ENCODE measurements around the gene SYNE3. TPM values are rescaled to one million over a fixed set of nuclear protein-coding genes. Genes with fewer than 3 reads are reported as not detected.
A peak's percentile ranks its signal among the peaks of the same experiment; 100 is the strongest.

Gene SYNE3
- total and polyA plus RNA-seq, 9 of the 15 experiments (the other 6 are each of a cell fraction or from before 2014, with no cell fraction given): 0.04 to 3.1 (median 0.55) TPM

DNA sequence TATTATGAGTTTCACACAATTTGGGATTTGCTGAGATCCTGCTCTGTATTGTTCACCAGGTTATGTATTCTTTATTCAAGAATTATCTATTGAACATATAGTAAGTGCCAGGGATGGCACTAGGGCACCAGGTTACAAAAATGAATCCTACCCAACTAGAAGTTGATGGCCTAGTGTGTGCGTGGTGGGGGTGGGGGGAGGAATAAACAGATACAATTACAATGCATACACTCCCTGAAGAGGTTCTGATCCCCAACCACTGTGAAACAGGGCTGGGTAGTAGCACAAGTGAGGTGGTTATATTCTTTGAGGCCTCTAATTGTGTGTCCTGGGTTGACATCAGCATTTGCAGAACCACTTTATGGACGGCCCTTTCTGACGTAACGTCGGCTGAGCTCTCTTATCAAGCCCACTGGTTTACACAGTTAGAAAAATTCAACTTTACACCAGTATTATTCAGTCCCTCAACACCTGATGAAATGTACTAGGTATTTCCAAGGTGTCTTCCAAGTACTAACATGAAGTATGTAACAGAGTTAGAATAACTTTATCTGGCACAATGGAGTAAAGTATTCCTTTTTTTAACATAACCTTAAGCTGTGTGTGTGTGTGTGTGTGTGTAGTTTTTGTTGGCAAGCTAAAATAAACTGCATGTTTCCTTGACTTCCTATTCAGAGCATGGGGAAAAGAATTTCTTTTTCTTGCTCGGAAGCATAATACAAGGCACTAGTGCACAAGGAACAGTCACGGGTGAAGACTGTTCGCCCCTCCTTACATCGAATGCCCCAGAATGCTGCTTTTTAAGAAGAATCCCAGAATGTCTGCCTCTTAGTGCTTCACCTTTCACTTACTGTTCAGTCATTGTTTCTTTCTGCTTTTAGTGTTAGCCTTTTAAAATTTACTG lies 10.3 kb upstream of the SYNE3 start (continued):
- TF ChIP-seq, protein P1, sequence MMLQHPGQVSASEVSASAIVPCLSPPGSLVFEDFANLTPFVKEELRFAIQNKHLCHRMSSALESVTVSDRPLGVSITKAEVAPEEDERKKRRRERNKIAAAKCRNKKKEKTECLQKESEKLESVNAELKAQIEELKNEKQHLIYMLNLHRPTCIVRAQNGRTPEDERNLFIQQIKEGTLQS (IDR thresholded peaks at IDR 0.05): peak; percentile 48; the same call in 1 of the 2 replicates
- TF ChIP-seq, protein P1 (CRISPR knock-in tag; conservative IDR thresholded peaks at IDR 0.05): no peak
- TF ChIP-seq ZNF77 (CRISPR knock-in tag; IDR thresholded peaks at IDR 0.05) (no peak), RNF2 (IDR thresholded peaks at IDR 0.05) (no peak), STAT5A (IDR thresholded peaks at IDR 0.05; ENCODE audit: borderline replicate concordance, low read length) (no peak), TCF7 (IDR thresholded peaks at IDR 0.05; ENCODE audit: borderline replicate concordance) (no peak), ZNF217 (CRISPR knock-in tag; IDR thresholded peaks at IDR 0.05) (no peak), ZKSCAN1 (IDR thresholded peaks at IDR 0.05; ENCODE audit: low read depth, low read length) (peak; percentile 60; the same call in 1 of the 2 replicates), MAFG (tag; conservative IDR thresholded peaks at IDR 0.05) (no peak), DPF2 (IDR thresholded peaks at IDR 0.05) (0 out of 2 replicates have a peak, but pooled peaks have one; percentile 20), HLTF (IDR thresholded peaks at IDR 0.05) (no peak), PURB (CRISPR knock-in tag; IDR thresholded peaks at IDR 0.05; ENCODE audit: low read depth) (no peak), NCOA4 (IDR thresholded peaks at IDR 0.05; ENCODE audit: partially characterized antibody) (no peak), JUND (IDR thresholded peaks at IDR 0.05; ENCODE audit: borderline replicate concordance, low read depth, low read length) (peak; percentile 41; the same call in 1 of the 2 replicates), JUND (tag; IDR thresholded peaks at IDR 0.05; ENCODE audit: borderline replicate concordance, low read depth, low read length) (no peak; the same call in 2 of the 3 replicates)
